Measurements from ENCODE around the gene ATAD3A.

Gene ATAD3A

GRCh38 chr1:1535201-1536018, 23.4 kb downstream of the ATAD3A start:
- Histone ChIP-seq H3K9ac (no peak overlapping the region), H3K4me3 (no peak overlapping the region), H3K27me3 (peaks cover 23% of the 10 kb centered on the region), H3K4me1 (peaks cover 15% of the 10 kb centered on the region), H4K20me1 (peaks cover 28% of the 10 kb centered on the region), H3K9me3 (peaks cover 15% of the 10 kb centered on the region), H3K4me2 (no peak overlapping the region), H3K27ac (no peak overlapping the region), H3K36me3 (peaks cover 35% of the 10 kb centered on the region)
- TF ChIP-seq Cebpa-rat (IDR thresholded peaks at IDR 0.05): no peak

- peaks cover 9% of the 10 kb centered on the region for H3K9me3 ChIP-seq
- H3K4me2 ChIP-seq: no peak overlapping the region
- peaks cover 36% of the 10 kb centered on the region for H3K36me3 ChIP-seq
- H4K20me1 ChIP-seq: peaks cover 36% of the 10 kb centered on the region
- no peak overlapping the region for H3K9ac ChIP-seq
- peaks cover 30% of the 10 kb centered on the region for H3K27me3 ChIP-seq
- peaks cover 23% of the 10 kb centered on the region for H3K4me1 ChIP-seq
- TF ChIP-seq Cebpa-rat (IDR thresholded peaks at IDR 0.05): no peak
- no peak overlapping the region for H3K27ac ChIP-seq
- H3K4me3 ChIP-seq: no peak overlapping the region
Observed at GRCh38 chr1:1536019-1536937, 24.3 kb downstream of the ATAD3A start.

GRCh38 chr1:1536938-1537546, 25.1 kb downstream of the ATAD3A start:
- Histone ChIP-seq H3K4me3 (no peak overlapping the region), H3K9ac (no peak overlapping the region), H3K4me1 (peaks cover 25% of the 10 kb centered on the region), H3K36me3 (peaks cover 38% of the 10 kb centered on the region), H4K20me1 (peaks cover 44% of the 10 kb centered on the region), H3K4me2 (no peak overlapping the region), H3K9me3 (peaks cover 1% of the 10 kb centered on the region; the same call in 1 of the 2 replicates), H3K27me3 (peaks cover 30% of the 10 kb centered on the region), H3K27ac (no peak overlapping the region)
- TF ChIP-seq Cebpa-rat (IDR thresholded peaks at IDR 0.05): no peak

GRCh38 chr1:1537626-1538250, 25.8 kb downstream of the ATAD3A start:
- Histone ChIP-seq H3K4me2 (no peak overlapping the region), H3K27ac (no peak overlapping the region), H3K9ac (no peak overlapping the region), H3K36me3 (peaks cover 38% of the 10 kb centered on the region), H3K4me3 (no peak overlapping the region), H3K4me1 (peaks cover 25% of the 10 kb centered on the region), H3K27me3 (peaks cover 30% of the 10 kb centered on the region), H4K20me1 (peaks cover 50% of the 10 kb centered on the region), H3K9me3 (no peaks in the 10 kb centered on the region)
- TF ChIP-seq Cebpa-rat (IDR thresholded peaks at IDR 0.05): no peak

- H3K9me3 ChIP-seq: no peaks in the 10 kb centered on the region
- TF ChIP-seq Cebpa-rat (IDR thresholded peaks at IDR 0.05): no peak
- peaks cover 38% of the 10 kb centered on the region for H3K36me3 ChIP-seq
- no peak overlapping the region for H3K27ac ChIP-seq
- H3K4me2 ChIP-seq: no peak overlapping the region
- H3K27me3 ChIP-seq: peaks cover 30% of the 10 kb centered on the region
- H4K20me1 ChIP-seq: peaks cover 56% of the 10 kb centered on the region
- no peak overlapping the region for H3K9ac ChIP-seq
- H3K4me1 ChIP-seq: peaks cover 25% of the 10 kb centered on the region
- no peak overlapping the region for H3K4me3 ChIP-seq
Observed at GRCh38 chr1:1538334-1538733, 26.4 kb downstream of the ATAD3A start.

GRCh38 chr1:1538989-1539309, 27.0 kb downstream of the ATAD3A start:
- H3K4me2 ChIP-seq: peak overlapping the region; percentile 77
- H3K9me3 ChIP-seq: no peaks in the 10 kb centered on the region
- H3K9ac ChIP-seq: no peak overlapping the region
- no peak for TF ChIP-seq Cebpa-rat (IDR thresholded peaks at IDR 0.05)
- H4K20me1 ChIP-seq: peaks cover 62% of the 10 kb centered on the region
- peaks cover 24% of the 10 kb centered on the region for H3K4me1 ChIP-seq
- peaks cover 30% of the 10 kb centered on the region for H3K27me3 ChIP-seq
- H3K36me3 ChIP-seq: peaks cover 44% of the 10 kb centered on the region
- peak overlapping the region; percentile 59 for H3K4me3 ChIP-seq
- H3K27ac ChIP-seq: no peak overlapping the region

GRCh38 chr1:1539310-1540089, 27.5 kb downstream of the ATAD3A start:
- Histone ChIP-seq H3K4me3 (peak overlapping the region; percentile 59), H4K20me1 (peaks cover 58% of the 10 kb centered on the region), H3K27me3 (peaks cover 30% of the 10 kb centered on the region), H3K36me3 (peaks cover 46% of the 10 kb centered on the region), H3K4me2 (peak overlapping the region; percentile 77), H3K4me1 (peaks cover 18% of the 10 kb centered on the region), H3K9ac (no peak overlapping the region), H3K27ac (no peak overlapping the region), H3K9me3 (no peaks in the 10 kb centered on the region)
- TF ChIP-seq Cebpa-rat (IDR thresholded peaks at IDR 0.05): no peak

GRCh38 chr1:1540090-1540817, 28.3 kb downstream of the ATAD3A start, which contains the start of gene TMEM240:
TSS of gene TMEM240 (minus strand) at chr1:1540624. CDS start at chr1:1540346, 278 bp downstream.
- peak within 1 kb of the TSS; percentile 59 for H3K4me3 ChIP-seq
- H3K4me2 ChIP-seq: peak within 1 kb of the TSS; percentile 77
- H3K9ac ChIP-seq: no peak within 1 kb of the TSS

More at GRCh38 chr1:1540090-1540817, 28.3 kb downstream of the ATAD3A start, which contains the start of gene TMEM240:
- no peak for TF ChIP-seq Cebpa-rat (IDR thresholded peaks at IDR 0.05)
- Histone ChIP-seq H3K27me3 (peaks cover 30% of the 10 kb centered on the region), H3K27ac (no peak within 1 kb of the TSS), H4K20me1 (peaks cover 63% of the 10 kb centered on the region), H3K4me1 (peaks cover 16% of the 10 kb centered on the region; the same call in 1 of the 2 replicates), H3K36me3 (peaks cover 46% of the 10 kb centered on the region), H3K9me3 (no peaks in the 10 kb centered on the region)

Measured in BLaER1 (cell line).